Neural progenitor cell (in vitro differentiated cells): ENCODE results near the gene ATF7IP.

ENCODE experiments used
- EZH2 ChIP-seq: fragments of 200-600 bp; sonication (generic); IDR thresholded peaks from 2 replicates; pipeline ENCODE4 v1.6.1; 2017; ENCODE audit warnings: antibody characterized with exemption, mild to moderate bottlenecking, moderate library complexity
- EZH2phosphoT487 ChIP-seq: fragments of 200-600 bp; sonication (generic); IDR thresholded peaks from 2 replicates; pipeline ENCODE4 v1.6.1; 2017; ENCODE audit warnings: antibody characterized with exemption

DNA sequence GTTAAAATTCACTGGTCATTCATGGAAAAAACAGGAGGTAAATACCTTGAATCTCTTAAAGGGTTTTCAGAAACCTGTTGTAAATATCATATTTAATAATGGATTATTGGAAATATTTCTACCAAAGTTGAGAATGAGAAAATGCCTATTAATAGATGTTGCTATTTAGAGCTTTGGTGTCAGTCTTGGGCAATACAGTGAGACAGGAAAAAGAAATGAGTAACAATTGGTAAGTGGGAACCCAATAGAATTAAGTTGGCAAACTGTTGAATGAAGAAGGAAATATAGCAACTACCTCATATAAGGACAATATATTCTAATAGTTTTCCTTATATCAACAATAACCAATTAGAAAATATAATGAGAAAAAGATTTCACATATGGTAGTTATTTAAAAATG is 78.0 kb downstream of the ATF7IP start:
- TF ChIP-seq EZH2 = no peak
- TF ChIP-seq EZH2phosphoT487 = no peak
